ENCODE results near the gene ZMIZ2.

GRCh38 chr7:44720301-44720700 lies 28.3 kb upstream of the ZMIZ2 start:
- TF ChIP-seq CTCF (conservative IDR thresholded peaks at IDR 0.05 in 1 of 2, IDR thresholded peaks at IDR 0.05 in 1 of 2; ENCODE audit: low read depth in 1 of 2, low read length in 2 of 2) (no peak), EZH2 (IDR thresholded peaks at IDR 0.05; ENCODE audit: low read length, missing control alignments) (no peak)
